Activated CD8-positive, alpha-beta memory T cell treated with anti-CD3 and anti-CD28 coated beads for 36 hours (primary cell): ENCODE results near the gene ZAR1. TPM values are rescaled to one million over a fixed set of nuclear protein-coding genes. Genes with fewer than 3 reads are reported as not detected.

Experiments used
- total RNA-seq, 2 experiments: library from RNA; stranded (reverse); gene quantifications; one replicate each; pipeline ENCODE4 v1.2.3, GENCODE V29; 2021

ZAR1 gene
- total RNA-seq, 2 experiments from 2014 or later, result not detected

Other genes with a start within 250 kb of the ZAR1 start
- 1 to 10 TPM; 1.7 to 2.2 TPM for gene TEC, start 220.4 kb upstream of the ZAR1 start, total RNA-seq
- 10 to 100 TPM; 73.9 to 79.1 TPM for gene SLAIN2, start 148.7 kb upstream of the ZAR1 start, total RNA-seq
- under 1 TPM in 1 of 2 experiments, not detected in 1; 0.11 TPM for gene SLC10A4, start 6.9 kb upstream of the ZAR1 start, total RNA-seq